HG02678 (cell line): Measurements from ENCODE around the gene ZMIZ1.

Experiments used
- ATAC-seq: cut with Tn5 transposase; IDR thresholded peaks from one replicate; pipeline ENCODE4 v1.9.1; 2021; ENCODE audit warnings: mild to moderate bottlenecking, moderate library complexity; ENCODE audit not compliant: unreplicated experiment

The ZMIZ1 gene

DNA sequence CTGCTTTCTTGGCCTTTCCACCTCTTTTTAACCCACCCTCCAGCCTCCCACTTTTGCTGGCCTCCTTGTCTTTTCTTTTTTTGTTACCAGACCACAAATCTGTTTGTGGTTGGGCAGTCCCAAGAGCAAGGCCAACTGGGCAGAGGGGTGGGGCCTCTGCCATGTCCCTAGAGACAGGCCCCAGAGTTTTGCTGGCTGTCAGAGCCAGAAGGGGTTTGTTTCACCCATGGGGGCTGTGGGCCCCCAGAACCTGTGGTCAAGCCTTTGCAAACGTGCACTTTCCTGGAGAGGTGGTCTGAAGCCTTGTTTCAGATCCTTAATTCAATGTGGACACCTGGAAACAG lies 10.3 kb downstream of the ZMIZ1 start:
- ATAC-seq, result no peak

DNA sequence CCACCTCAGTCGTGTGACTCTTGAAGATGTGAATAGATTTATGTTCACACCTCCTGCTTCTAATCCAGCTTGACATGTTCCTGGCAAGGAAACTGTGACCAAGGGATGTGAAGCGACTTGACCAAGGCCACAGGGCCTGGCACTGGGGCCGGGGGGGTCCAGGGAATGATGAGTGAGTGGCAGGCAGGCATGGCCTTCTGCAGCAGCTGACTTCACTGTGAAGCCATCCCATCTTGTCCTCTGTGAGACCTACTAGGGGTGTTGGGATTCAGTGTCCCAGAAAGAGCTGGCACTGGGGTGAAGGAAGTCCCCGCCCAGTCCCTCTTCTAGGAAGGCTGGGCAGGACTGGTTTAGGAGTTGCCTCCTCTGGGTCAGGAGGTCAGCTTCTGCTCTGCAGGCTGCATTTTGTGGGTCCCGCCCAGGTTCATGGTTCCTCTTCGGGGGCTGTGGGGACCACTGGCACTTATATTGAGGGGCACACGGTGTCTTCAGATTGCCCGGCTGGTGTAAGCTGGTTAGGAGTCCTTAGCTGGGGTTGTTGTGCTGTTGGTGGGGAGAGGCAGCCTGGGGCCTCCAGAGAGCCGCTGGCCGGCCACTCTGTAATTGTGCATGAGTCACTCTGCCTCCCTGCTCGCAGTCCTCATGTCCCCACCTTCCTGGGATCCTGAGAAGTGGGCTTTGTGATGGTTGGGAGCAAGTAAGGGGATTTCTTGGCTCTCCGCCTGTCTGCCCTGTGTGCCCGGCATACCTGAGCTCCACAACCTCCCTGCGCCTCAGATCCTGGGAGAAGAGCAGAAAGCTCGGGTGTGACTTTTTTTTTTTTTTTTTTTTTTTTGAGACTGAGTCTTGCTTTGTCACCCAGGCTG lies 11.0 kb downstream of the ZMIZ1 start:
- no peak for ATAC-seq

DNA sequence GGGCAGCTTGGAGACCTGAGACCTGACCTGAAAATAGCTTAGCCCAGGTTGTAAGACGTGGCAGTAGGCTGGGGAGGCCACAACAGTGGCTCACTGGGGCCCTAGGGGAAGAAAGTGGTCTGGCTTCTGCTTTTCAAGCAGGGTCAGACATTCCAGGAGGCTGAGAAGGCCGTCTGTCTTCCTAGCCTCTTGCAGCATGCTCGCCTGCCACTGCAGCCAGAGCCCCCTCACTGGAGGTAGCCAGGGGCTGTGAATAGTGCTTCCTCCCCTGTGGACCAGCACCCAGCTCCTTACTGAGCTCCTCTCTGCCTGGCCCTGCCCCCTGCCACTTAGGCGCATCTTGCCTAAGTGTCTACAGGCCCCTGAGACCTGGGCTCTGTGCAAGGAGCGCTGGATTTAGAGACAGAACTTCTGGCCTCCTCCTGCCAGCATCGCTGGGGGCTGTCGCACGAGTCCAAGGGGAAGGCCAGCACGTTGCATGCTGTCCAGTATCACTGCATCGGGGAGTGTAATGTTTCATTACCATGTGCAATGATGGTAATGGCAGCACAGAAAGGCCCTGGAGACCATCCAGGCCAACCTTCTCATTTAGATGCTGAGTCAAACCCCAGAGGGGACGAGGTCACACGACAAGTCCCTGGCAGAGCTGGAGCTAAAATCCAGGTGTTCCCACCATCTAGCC lies 12.7 kb downstream of the ZMIZ1 start:
- no peak for ATAC-seq

- ATAC-seq, result no peak
Observed at GRCh38 chr10:79082035-79082373, 13.2 kb downstream of the ZMIZ1 start.

DNA sequence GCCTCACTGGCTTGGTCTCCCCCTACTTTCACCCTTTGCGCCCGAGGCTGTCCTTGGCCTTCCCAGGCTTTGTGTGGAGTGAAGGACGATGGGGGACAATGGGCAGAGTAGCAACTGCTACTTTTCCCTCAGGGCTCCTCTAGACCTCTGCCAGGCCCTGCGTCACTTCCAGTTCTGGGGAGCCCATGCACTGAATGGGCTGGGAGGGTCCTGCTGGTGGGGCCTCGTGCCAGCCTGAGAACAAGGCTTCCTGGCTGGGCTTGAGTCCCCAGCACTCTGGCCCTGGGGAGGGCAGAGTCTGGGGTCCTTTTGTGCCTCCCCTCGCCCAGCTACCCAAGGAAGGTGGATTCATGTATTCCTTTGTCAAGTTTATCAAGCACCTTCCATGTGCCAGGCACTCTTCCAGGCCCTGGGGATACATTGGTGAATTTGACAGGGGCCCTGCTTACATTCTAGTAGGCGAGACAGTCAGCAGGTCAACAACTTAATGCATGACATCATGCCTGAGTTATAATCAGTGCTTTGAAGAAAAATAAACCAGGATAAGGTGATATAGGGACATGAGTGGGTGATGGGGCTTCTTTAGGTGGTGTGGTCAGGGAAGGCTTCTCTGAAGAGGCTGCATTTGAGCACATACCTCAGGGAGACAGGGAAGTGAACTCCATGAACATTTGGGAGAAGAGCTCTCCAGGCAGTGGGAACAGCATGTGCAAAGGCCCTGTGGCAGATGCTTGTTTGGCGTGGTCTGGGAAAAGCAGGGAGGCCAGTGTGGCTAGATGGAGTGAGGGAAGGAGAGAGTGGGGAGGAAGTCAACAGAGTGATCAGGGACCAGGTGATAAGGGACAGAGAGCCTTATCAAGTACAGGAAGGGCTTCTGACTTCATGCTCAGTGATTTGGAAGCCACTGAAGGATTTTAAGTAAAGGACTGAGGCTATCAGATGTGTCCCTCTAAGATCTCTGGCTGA lies 14.1 kb downstream of the ZMIZ1 start:
- no peak for ATAC-seq

DNA sequence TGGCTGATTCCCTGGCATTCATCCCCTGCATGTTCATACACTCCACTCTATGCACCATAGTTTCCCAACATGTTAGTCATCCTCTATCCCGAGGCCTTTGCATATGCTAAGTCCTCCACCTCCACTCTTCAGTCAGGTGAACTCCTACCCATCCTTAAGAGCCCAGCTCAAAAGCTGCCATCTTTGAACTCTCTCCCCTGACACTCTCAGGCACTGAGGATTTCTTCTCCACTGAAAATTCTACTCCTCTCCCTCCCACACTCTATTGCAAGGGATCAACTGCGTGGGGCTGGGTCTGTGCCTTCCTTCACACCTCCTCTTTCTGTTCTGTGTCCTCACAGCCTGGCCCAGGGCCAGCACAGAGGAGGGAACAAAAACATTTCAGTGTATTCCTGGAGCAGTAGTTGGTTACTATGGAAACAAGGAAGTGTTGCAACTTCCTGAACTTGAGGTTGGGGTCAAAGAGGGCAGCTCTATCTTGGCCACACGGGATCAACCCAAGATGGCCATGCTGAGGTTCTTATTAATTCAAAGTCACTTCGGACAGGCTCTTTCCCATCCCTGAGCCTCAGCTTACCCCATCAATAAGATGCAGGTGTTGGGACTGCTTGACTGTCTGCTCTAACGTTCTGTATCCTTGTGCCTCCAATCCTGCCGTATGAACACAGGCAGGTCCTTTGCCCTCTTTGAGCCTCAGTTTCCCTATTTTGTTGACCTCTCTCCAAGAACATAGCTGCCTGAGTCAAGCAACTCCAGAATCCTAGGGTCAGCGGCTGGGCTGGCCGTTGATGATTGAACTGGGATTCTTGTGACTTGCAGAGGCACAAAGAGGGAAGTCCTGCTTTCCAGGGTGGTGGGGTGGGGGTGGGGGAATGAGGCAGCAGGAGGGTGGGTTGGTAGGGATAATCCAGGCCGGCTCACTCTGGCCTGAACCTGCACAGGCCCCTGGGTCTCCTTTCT lies 15.5 kb downstream of the ZMIZ1 start:
- no peak for ATAC-seq

DNA sequence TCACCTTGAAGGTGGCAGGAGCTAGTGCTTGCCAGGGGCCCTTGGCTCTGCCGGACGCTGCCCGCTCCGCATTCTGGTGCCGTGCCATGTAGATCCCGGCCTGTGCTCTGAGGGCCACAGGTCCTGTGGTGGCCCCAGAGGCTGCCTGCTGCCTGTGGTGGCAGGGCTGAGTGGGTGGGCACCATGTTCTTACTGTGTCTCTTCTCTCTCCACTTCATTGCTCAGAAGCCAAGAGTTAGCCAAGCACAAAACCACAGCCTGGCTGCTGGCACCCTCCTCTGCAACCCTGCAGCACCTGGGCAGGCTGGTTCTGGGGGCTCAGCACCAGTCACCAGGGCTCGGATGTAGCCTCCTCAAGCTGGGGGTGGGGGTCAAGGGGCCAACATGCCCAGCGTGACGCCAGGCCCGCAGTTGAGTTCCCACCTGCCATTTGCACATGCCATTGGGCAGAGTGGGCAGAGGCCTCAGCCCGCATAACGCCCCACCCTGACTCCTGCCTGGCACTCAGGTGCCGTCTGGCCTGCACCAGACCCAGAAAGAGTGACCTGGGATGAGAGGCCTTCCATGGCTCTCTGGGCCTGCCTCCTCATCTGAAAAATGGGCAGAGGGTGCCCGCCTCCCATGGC lies 16.3 kb downstream of the ZMIZ1 start:
- ATAC-seq, result peak; percentile 52

DNA sequence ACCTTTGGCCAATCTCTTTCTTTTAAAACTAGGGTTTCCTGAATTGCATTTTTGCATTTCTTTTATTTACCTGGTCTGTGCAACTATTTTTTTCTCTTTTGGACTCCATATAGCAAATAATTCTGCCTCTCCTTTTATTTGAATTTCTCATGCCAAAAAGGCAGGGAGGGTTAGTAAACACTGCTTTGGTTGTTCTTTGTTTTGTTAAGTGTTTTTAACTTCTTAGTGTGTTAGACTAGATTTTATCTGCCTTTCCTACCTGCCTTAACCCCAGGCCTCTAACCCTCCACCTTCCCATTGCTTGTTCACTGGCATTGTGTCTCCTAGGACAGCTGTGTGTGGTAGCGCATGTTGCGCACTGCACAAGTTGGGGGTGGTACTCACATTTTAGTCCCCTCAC lies 18.1 kb downstream of the ZMIZ1 start:
- no peak for ATAC-seq

- no peak for ATAC-seq
Observed at GRCh38 chr10:79087721-79088120, 19.0 kb downstream of the ZMIZ1 start.

- no peak for ATAC-seq
Observed at GRCh38 chr10:79088176-79088575, 19.4 kb downstream of the ZMIZ1 start.

- no peak for ATAC-seq
Observed at GRCh38 chr10:79088613-79089355, 20.0 kb downstream of the ZMIZ1 start.

GRCh38 chr10:79089632-79090031 lies 20.9 kb downstream of the ZMIZ1 start:
- ATAC-seq, result no peak

DNA sequence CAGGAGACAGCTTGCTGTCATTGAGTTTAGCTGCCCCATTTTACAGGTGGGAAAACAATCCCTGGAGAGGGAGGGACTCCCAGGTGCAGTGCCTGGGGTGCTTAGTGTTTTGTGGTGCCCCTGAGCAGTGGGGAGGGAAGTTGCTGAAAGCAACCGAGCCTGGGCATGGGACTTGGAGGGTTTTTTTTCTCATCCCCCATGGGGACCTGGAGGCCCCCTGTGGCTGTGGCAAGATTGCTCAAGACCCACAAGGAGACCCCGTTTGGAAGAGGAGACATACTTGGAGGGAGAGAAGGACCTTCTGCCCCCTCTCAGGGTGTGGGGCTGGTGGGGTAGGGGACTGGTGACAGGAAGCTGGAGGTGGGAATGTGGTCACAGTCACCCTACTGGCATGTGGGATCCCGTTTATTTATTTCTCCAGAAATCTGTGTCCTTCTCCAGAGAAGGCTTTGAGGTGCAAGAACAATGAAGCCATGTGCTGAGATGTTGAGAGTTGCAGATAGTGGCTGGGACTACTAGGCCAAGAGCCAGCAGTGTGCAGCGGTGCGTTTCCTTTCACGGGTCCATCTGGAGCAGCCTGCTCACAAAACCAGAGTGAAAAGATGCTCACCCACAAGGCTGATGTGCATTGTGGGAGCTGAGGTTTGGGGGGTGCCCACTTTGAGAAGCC lies 21.5 kb downstream of the ZMIZ1 start:
- ATAC-seq, result peak; percentile 45

- no peak for ATAC-seq
Observed at GRCh38 chr10:79092292-79092896, 23.6 kb downstream of the ZMIZ1 start.

- peak; percentile 42 for ATAC-seq
Observed at GRCh38 chr10:79093658-79094411, 25.1 kb downstream of the ZMIZ1 start.

DNA sequence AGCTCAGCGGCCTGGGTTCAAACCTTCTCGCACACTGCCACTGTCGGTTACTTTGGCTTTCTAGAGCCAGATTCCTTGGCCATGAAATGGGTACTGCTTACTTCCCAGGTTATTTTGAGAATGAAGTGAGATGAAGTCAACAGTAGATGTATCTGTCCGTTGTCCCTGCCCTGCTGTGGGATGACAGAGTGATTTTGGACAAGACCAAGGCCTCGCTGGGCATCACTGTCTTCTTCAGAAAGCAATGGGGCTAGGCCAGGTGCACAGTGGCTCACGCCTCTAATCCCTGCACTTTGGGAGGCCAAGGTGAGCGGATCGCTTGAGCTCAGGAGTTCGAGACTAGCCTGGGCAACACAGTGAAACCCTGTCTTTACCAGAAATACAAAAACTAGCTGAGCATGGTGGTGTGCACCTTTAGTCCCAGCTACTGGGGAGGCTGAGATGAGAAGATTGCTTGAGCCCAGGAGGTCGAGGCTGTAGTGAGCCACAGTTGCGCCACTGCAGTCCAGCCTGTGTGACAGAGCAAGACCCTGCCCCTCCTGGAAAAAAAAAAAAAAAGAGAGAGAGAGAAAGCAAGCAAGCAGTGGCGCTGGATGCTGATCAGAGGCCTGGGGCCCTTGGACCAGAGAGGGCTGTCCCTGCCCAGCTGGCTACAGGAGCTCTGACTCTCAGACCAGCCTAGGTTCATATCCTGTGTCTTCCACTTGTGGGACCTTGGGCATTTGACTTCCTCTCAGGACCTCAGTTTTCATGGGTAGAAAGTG lies 25.8 kb downstream of the ZMIZ1 start:
- ATAC-seq, result no peak

DNA sequence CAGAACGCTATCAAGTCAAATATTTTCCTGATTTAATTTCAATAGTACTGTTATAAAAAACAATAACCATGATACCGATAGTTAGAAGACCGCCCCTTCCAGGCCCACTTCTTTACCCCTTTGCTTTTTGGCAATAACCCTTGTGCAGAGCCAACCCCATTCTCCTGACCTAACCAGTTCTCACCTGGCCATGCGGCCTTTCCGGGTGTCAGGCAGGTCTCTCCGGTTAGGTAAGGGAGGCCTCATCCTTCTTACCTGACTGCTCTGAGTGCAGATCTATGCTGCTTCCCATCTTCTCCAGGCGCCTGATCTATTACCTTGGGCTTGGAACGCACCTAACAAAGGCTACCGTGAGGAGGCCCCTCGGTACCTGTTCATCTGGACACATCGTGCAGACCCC lies 26.6 kb downstream of the ZMIZ1 start:
- no peak for ATAC-seq
